ENCODE results near the gene TFAP2A. TPM values are rescaled to one million over a fixed set of nuclear protein-coding genes. Genes with fewer than 3 reads are reported as not detected.

The TFAP2A gene
- total RNA-seq, 4 donors from 2014 or later: 0.40 to 0.78 TPM; not detected in 2

DNA sequence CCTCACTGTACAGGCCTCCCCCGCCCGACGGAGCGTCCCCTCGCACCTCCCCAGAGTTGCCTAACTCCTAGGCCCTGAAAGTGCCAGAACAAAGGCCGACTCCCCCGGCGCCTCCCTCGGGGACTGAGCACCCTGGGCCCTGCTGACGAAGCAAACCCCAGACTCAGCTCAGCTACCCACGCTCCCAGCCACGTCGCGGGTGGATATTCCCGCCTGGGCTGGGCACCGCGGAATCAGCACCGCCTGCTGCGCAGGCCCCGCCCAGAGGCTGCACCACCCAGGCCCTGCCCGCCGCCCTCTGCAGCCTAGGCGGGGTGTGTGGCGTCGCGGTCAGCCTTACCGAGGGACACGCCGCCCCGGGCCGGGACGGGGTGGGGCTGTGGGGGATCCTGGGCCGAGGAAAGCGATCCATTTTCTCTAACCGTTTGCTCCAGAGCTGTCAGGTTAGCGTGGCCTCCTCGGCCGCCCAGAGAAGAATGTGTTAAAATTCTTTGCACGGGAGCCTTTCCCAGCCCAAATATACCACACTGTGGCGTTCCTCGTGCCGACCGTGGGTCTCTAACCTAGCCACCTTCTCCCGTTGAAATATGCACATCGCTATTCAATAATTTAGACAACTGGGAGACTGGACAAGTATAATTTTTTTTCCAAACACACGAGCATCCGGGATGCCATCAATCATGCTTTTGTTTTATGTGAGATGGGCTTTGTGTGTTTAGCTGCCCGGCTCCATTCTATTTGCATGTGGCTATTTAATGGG, 31.4 kb downstream of the TFAP2A start:
- Histone ChIP-seq H3K27ac (no peak overlapping the region), H3K36me3 (no peaks in the 10 kb centered on the region), H3K4me3 (replicated peaks in 1 of 3) (no peak overlapping the region), H3K4me1 (peaks cover 6 to 12% of the 10 kb centered on the region in 2 donors), H3K27me3 (peaks cover 53% of the 10 kb centered on the region), H3K9me3 (no peaks in the 10 kb centered on the region)
- TF ChIP-seq, protein P1, sequence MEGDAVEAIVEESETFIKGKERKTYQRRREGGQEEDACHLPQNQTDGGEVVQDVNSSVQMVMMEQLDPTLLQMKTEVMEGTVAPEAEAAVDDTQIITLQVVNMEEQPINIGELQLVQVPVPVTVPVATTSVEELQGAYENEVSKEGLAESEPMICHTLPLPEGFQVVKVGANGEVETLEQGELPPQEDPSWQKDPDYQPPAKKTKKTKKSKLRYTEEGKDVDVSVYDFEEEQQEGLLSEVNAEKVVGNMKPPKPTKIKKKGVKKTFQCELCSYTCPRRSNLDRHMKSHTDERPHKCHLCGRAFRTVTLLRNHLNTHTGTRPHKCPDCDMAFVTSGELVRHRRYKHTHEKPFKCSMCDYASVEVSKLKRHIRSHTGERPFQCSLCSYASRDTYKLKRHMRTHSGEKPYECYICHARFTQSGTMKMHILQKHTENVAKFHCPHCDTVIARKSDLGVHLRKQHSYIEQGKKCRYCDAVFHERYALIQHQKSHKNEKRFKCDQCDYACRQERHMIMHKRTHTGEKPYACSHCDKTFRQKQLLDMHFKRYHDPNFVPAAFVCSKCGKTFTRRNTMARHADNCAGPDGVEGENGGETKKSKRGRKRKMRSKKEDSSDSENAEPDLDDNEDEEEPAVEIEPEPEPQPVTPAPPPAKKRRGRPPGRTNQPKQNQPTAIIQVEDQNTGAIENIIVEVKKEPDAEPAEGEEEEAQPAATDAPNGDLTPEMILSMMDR (IDR thresholded peaks at IDR 0.05): no peak
- no peak for TF ChIP-seq POLR2A (IDR thresholded peaks at IDR 0.05)
- intact Hi-C loops (cut with DNase I): no loop called here
- no peak for DNase-seq
- WGBS, 2 donors: 8 to 9% methylated on average over 31 to 43 of the region's 48 CpGs

DNA sequence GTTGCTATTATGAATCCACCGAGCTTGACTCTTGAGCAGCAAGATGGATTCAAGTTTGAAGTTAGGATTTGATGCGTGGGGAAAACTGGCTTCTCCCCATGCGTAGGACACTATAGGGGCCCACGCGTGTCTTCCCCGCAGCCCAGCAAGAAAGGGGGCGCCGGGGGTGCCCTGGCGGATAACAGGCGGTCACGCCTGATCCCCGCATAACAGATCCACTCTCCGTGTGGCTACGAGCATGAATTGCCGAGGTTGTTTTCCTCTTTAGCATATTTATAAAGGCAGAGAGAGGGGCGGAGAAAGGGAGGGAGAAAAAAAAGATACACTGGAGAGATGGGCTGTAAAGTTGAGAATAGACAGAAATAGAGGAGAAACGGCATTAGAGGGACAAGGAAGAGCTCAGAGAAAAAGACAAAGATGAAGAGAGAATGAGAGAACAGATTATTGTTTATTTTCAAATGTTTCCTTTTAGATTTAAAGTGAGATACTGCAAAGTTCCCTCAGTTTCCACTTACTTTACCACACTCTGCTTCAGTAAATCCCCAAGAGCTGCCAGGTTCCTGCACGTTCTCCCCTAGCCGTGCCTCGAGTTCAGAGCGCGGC, 32.0 kb downstream of the TFAP2A start:
- Histone ChIP-seq H3K4me3 (replicated peaks in 1 of 3) (no peak overlapping the region), H3K27me3 (peaks cover 53% of the 10 kb centered on the region), H3K4me1 (peaks cover 6 to 12% of the 10 kb centered on the region in 2 donors), H3K36me3 (no peaks in the 10 kb centered on the region), H3K9me3 (no peaks in the 10 kb centered on the region), H3K27ac (no peak overlapping the region)
- TF ChIP-seq, protein P1 (IDR thresholded peaks at IDR 0.05): no peak
- TF ChIP-seq POLR2A (IDR thresholded peaks at IDR 0.05): no peak
- DNase-seq: no peak
- 9 to 10% methylated on average over 22 of the region's 22 CpGs for WGBS, 2 donors
- intact Hi-C loops (cut with DNase I): no loop called here

DNA sequence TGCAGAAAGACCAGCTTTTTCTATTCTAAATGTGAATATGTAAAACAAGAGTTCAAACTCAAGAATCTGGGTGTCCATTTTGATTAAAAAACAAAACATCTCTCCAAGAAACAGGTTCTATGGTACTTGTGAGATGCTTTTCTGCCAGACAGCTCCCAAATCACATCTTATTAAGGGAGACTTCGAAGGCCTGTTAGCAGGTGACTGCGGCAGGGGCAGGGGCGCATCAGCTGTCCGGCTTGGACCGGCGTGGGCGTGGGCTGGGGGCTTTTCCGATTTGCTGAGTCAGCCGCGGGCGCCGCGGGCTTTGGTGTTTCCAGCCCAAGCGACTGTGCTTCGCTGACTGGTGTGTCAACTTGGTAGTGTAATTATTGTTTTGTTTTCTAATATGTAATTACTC, 32.6 kb downstream of the TFAP2A start:
- no peak overlapping the region for H3K4me3 ChIP-seq (replicated peaks in 1 of 3)
- TF ChIP-seq POLR2A (IDR thresholded peaks at IDR 0.05): no peak
- TF ChIP-seq, protein P1 (IDR thresholded peaks at IDR 0.05): no peak
- no peak for DNase-seq
- H3K36me3 ChIP-seq: no peaks in the 10 kb centered on the region
- peaks cover 53% of the 10 kb centered on the region for H3K27me3 ChIP-seq
- H3K27ac ChIP-seq: no peak overlapping the region
- peaks cover 6 to 12% of the 10 kb centered on the region in 2 donors for H3K4me1 ChIP-seq
- intact Hi-C loops (cut with DNase I): no loop called here
- 17% methylated on average over 15 of the region's 15 CpGs for WGBS, 2 donors
- no peaks in the 10 kb centered on the region for H3K9me3 ChIP-seq

DNA sequence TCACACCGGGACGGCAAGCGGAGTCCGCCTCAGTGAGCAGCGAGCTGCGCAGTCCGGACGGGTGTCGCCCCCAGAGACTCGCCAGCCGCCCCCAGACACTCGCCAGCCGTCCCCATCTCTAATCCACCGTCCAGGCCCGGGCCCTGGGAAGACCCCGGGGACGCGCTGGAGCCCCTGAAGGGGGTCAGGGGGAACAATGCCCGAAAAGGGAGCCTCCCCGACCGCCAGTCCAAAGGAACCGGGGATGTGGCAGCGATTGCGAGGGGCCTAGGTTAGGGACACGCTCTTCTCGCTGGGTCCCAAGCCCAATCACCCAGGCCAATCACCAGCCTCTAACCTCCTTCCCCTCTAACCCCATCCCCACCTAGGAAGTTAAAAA, 33.1 kb downstream of the TFAP2A start:
- H3K36me3 ChIP-seq: no peaks in the 10 kb centered on the region
- intact Hi-C loops (cut with DNase I): no loop called here
- peaks cover 6 to 12% of the 10 kb centered on the region in 2 donors for H3K4me1 ChIP-seq
- no peak overlapping the region for H3K4me3 ChIP-seq (replicated peaks in 1 of 3)
- no peak for DNase-seq
- no peaks in the 10 kb centered on the region for H3K9me3 ChIP-seq
- TF ChIP-seq POLR2A (IDR thresholded peaks at IDR 0.05): no peak
- TF ChIP-seq, protein P1 (IDR thresholded peaks at IDR 0.05): no peak
- H3K27me3 ChIP-seq: peaks cover 53% of the 10 kb centered on the region
- H3K27ac ChIP-seq: no peak overlapping the region
- 11 to 25% methylated on average over 4 to 8 of the region's 26 CpGs for WGBS, 2 donors

Measured in thyroid gland (tissue), 4 donors.